HepG2 (cell line): ENCODE measurements around the gene SPTB.

Experiments used
- CEBPZ ChIP-seq: IDR thresholded peaks from 2 replicates; pipeline ENCODE4 v1.6.1; 2012; ENCODE audit warnings: low read length, improper control_type of control experiment
- DMTF1 ChIP-seq: sonication (generic); formaldehyde crosslinking; IDR thresholded peaks from 2 replicates; pipeline ENCODE4 v1.4.0; 2020; ENCODE audit warnings: mild to moderate bottlenecking, missing genetic modification reagents
- PATZ1 ChIP-seq: sonication (generic); formaldehyde crosslinking; IDR thresholded peaks from 2 replicates; pipeline ENCODE4 v1.4.0; 2020; ENCODE audit warnings: missing genetic modification reagents
- POLR2A ChIP-seq, 2 experiments: IDR thresholded peaks; 2 replicates each; pipeline ENCODE4 v1.6.1; 2011; ENCODE audit warnings: low read depth in 2 of 2, low read length in 2 of 2, mild to moderate bottlenecking in 1 of 2, moderate library complexity in 1 of 2; ENCODE audit not compliant: insufficient read depth in 1 of 2
- RFX5 ChIP-seq: IDR thresholded peaks from 2 replicates; pipeline ENCODE4 v1.6.1; 2011; ENCODE audit warnings: low read depth, low read length, improper control_type of control experiment
- SAP130 ChIP-seq: IDR thresholded peaks from 2 replicates; pipeline ENCODE4 v1.6.1; 2016; ENCODE audit warnings: low read depth
- TARDBP ChIP-seq: sonication (generic); formaldehyde crosslinking; IDR thresholded peaks from 2 replicates; pipeline ENCODE4 v1.8.0; 2022; ENCODE audit warnings: mild to moderate bottlenecking, missing genetic modification reagents
- ZBTB42 ChIP-seq: sonication (generic); formaldehyde crosslinking; IDR thresholded peaks from 2 replicates; pipeline ENCODE4 v1.5.0; 2020; ENCODE audit warnings: mild to moderate bottlenecking, missing genetic modification reagents
- TF ChIP-seq, protein P1 (sequence below), 2 experiments: IDR thresholded peaks; 2 replicates each; pipeline ENCODE4 v1.6.1; 2011 to 2012; ENCODE audit warnings: low read length in 2 of 2, borderline replicate concordance in 1 of 2, low read depth in 1 of 2, mild to moderate bottlenecking in 1 of 2, moderate library complexity in 1 of 2
- TF ChIP-seq, protein P2 (sequence below): sonication (generic); formaldehyde crosslinking; IDR thresholded peaks from 2 replicates; pipeline ENCODE4 v1.5.0; 2020; ENCODE audit warnings: mild to moderate bottlenecking, missing genetic modification reagents, moderate library complexity

DNA sequence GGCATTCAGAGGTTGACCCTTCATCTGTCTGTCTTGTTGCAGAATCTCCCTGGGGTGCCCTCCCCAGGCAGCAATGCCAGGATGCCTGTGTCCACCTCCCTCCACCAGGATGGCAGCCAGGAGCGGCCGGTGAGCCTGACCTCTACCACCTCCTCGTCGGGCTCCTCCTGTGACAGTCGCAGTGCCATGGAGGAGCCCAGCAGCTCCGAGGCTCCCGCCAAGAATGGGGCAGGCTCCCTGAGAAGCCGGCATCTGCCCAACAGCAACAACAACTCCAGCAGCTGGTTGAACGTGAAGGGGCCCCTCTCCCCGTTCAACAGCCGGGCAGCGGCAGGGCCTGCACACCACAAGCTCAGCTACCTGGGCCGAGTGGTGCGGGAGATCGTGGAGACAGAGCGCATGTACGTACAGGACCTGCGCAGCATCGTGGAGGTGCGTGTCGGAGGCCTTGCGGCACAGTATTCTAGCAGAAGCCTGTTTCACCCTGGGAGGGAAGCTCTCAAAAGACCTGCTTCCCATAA, 152.1 kb downstream of the SPTB start:
- no peak for TF ChIP-seq DMTF1 (CRISPR knock-in tag)
- no peak for TF ChIP-seq RFX5
- TF ChIP-seq PATZ1 (CRISPR knock-in tag) = no peak
- no peak for TF ChIP-seq ZBTB42 (CRISPR knock-in tag)
- TF ChIP-seq, protein P1, sequence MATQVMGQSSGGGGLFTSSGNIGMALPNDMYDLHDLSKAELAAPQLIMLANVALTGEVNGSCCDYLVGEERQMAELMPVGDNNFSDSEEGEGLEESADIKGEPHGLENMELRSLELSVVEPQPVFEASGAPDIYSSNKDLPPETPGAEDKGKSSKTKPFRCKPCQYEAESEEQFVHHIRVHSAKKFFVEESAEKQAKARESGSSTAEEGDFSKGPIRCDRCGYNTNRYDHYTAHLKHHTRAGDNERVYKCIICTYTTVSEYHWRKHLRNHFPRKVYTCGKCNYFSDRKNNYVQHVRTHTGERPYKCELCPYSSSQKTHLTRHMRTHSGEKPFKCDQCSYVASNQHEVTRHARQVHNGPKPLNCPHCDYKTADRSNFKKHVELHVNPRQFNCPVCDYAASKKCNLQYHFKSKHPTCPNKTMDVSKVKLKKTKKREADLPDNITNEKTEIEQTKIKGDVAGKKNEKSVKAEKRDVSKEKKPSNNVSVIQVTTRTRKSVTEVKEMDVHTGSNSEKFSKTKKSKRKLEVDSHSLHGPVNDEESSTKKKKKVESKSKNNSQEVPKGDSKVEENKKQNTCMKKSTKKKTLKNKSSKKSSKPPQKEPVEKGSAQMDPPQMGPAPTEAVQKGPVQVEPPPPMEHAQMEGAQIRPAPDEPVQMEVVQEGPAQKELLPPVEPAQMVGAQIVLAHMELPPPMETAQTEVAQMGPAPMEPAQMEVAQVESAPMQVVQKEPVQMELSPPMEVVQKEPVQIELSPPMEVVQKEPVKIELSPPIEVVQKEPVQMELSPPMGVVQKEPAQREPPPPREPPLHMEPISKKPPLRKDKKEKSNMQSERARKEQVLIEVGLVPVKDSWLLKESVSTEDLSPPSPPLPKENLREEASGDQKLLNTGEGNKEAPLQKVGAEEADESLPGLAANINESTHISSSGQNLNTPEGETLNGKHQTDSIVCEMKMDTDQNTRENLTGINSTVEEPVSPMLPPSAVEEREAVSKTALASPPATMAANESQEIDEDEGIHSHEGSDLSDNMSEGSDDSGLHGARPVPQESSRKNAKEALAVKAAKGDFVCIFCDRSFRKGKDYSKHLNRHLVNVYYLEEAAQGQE (IDR thresholded peaks at IDR 0.05; ENCODE audit: borderline replicate concordance in 1 of 2, low read depth in 1 of 2, low read length in 2 of 2) = no peak
- no peak for TF ChIP-seq TARDBP
- no peak for TF ChIP-seq POLR2A (IDR thresholded peaks at IDR 0.05; ENCODE audit: insufficient read depth in 1 of 2, low read depth in 2 of 2, low read length in 2 of 2)
- no peak for TF ChIP-seq SAP130 (CRISPR knock-in tag)
- TF ChIP-seq, protein P2, sequence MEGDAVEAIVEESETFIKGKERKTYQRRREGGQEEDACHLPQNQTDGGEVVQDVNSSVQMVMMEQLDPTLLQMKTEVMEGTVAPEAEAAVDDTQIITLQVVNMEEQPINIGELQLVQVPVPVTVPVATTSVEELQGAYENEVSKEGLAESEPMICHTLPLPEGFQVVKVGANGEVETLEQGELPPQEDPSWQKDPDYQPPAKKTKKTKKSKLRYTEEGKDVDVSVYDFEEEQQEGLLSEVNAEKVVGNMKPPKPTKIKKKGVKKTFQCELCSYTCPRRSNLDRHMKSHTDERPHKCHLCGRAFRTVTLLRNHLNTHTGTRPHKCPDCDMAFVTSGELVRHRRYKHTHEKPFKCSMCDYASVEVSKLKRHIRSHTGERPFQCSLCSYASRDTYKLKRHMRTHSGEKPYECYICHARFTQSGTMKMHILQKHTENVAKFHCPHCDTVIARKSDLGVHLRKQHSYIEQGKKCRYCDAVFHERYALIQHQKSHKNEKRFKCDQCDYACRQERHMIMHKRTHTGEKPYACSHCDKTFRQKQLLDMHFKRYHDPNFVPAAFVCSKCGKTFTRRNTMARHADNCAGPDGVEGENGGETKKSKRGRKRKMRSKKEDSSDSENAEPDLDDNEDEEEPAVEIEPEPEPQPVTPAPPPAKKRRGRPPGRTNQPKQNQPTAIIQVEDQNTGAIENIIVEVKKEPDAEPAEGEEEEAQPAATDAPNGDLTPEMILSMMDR (CRISPR knock-in tag) = no peak
- TF ChIP-seq CEBPZ = no peak
